ENCODE measurements around the gene GFPT2. TPM values are rescaled to one million over a fixed set of nuclear protein-coding genes. Genes with fewer than 3 reads are reported as not detected.

GFPT2 gene
- polyA plus RNA-seq, 4 donors: 0.54 to 4.5 (median 1.1) TPM

DNA sequence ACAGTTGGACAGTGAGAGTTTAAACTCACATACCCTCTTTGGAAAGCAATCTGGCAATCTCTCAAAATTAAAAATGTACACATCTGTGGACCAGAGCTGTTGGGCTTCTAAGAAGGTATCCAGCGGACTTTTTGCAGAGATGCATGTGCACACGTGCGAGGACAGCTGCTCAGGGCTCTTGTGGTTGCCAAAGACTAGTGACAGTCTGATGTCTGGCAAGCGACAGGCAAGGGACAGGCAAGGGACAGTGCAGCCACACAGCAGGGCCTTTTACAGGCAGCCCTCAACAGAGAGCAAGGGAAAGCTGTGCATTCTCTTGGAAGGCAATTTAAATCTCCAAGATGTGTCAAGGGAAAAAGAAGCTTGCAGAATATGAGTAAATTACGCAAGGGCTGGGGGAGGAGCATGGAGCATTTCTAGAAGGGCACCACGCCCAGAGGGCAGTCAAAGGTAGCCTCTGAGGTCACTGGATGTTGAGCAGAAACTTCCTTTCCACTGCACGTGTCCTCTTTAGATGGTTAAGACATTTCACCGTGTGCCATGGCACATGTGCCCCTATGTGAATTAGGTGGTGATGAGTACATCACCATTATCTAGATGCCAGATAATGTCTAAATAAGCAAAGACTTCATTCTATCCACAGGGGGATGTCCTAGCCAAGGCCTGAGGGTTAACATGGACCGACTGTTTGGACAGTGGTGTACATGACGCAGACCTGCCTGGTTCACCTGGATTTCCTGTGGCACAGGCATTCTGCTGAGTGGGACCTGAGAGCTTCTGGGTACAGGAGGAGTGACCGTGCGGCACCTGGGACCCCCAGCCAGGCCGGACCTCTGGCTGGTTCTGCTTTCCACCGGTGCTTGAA lies 9.1 kb downstream of the GFPT2 start:
- no peak for FAIRE-seq
- Histone ChIP-seq H3K27me3 (ENCODE audit: control insufficient read depth in 3 of 3, insufficient read depth in 3 of 3, low read length in 3 of 3) (peaks cover 0 to 7% (median 0%) of the 10 kb centered on the region in 3 donors), H3K9me3 (ENCODE audit: control insufficient read depth in 2 of 2, insufficient read depth in 1 of 2, low read depth in 1 of 2, low read length in 1 of 2) (no peaks in the 10 kb centered on the region), H3K4me1 (ENCODE audit: control insufficient read depth in 3 of 3, insufficient read depth in 2 of 3, low read depth in 1 of 3, low read length in 2 of 3) (no peaks in the 10 kb centered on the region), H3K27ac (ENCODE audit: low read depth in 1 of 3, low read length in 2 of 3) (no peak overlapping the region), H3K36me3 (ENCODE audit: control insufficient read depth in 3 of 3, insufficient read depth in 2 of 3, low read depth in 1 of 3, low read length in 3 of 3) (no peaks in the 10 kb centered on the region), H3K4me3 (ENCODE audit: low read depth in 1 of 3, low read length in 3 of 3) (no peak overlapping the region)
- WGBS, 3 donors: 59 to 70% (median 69%) methylated on average over 14 of the region's 14 CpGs
- peak in 1 of 2 donors; percentile 13 for DNase-seq

DNA sequence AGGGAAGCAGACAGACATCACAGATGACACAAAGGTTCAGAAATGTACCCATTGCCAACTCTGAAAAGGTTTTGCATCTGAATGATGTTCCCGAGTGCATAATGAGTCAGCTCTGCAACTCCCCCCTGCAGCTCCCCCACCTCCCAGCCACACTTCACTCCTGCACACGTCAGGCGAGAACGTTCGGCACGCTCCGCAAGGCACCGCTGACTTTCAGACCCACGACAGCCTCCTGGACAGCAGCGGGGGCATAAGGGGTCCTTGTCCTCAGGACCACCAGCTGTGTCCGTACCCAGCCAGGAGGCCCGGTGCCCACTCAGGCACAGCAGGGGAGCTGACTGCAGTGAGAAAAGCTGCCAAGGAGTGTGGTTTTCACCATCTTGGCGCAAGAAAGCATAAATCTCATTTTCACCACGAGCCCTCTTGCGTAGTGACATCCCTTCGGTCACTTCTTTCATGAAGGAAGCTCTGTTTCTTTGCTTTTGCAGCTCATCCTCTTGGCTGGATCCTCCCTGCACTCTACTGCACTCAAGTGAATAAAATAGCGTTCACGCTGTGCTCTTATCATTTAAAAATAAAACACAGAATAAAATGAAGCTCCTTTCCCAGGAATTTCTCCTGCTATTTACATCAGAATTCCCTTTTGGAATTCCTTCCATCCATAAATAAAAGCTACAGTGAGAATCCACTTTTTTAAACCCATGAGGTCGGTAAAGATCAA lies 9.9 kb downstream of the GFPT2 start:
- no peak overlapping the region for H3K27ac ChIP-seq (ENCODE audit: low read depth in 1 of 3, low read length in 2 of 3)
- H3K4me3 ChIP-seq (ENCODE audit: low read depth in 1 of 3, low read length in 3 of 3): no peak overlapping the region
- H3K9me3 ChIP-seq (ENCODE audit: control insufficient read depth in 2 of 2, insufficient read depth in 1 of 2, low read depth in 1 of 2, low read length in 1 of 2): no peaks in the 10 kb centered on the region
- H3K36me3 ChIP-seq (ENCODE audit: control insufficient read depth in 3 of 3, insufficient read depth in 2 of 3, low read depth in 1 of 3, low read length in 3 of 3): no peaks in the 10 kb centered on the region
- FAIRE-seq: no peak
- H3K27me3 ChIP-seq (ENCODE audit: control insufficient read depth in 3 of 3, insufficient read depth in 3 of 3, low read length in 3 of 3): peaks cover 0 to 7% (median 0%) of the 10 kb centered on the region in 3 donors
- no peaks in the 10 kb centered on the region for H3K4me1 ChIP-seq (ENCODE audit: control insufficient read depth in 3 of 3, insufficient read depth in 2 of 3, low read depth in 1 of 3, low read length in 2 of 3)
- WGBS, 3 donors: 41 to 53% (median 44%) methylated on average over 19 of the region's 19 CpGs
- DNase-seq: no peak

DNA sequence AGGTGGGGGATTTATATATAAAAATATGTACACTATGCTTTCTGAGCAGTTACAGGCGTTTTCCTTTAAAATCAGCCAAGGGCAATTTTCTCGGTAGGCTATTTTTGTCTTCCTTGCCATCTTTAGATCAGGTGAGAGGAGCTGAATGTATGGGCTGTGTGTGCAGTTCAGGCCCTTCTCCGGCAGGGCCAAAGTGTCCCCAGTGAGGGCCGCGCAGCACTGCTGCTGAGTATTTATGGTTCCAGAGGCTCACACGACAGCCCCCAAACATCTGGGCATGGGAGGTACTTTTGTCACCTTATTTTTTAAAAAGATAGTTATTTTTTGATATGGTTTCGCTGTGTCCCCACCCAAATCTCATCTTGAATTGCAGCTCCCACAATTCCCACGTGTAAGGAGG lies 11.5 kb downstream of the GFPT2 start:
- DNase-seq: no peak
- WGBS, 3 donors: 81 to 88% (median 82%) methylated on average over 8 of the region's 8 CpGs
- Histone ChIP-seq H3K4me3 (ENCODE audit: low read depth in 1 of 3, low read length in 3 of 3) (no peak overlapping the region), H3K36me3 (ENCODE audit: control insufficient read depth in 3 of 3, insufficient read depth in 2 of 3, low read depth in 1 of 3, low read length in 3 of 3) (no peaks in the 10 kb centered on the region), H3K4me1 (ENCODE audit: control insufficient read depth in 3 of 3, insufficient read depth in 2 of 3, low read depth in 1 of 3, low read length in 2 of 3) (no peaks in the 10 kb centered on the region), H3K27me3 (ENCODE audit: control insufficient read depth in 3 of 3, insufficient read depth in 3 of 3, low read length in 3 of 3) (peaks cover 0 to 7% (median 0%) of the 10 kb centered on the region in 3 donors), H3K9me3 (ENCODE audit: control insufficient read depth in 2 of 2, insufficient read depth in 1 of 2, low read depth in 1 of 2, low read length in 1 of 2) (no peaks in the 10 kb centered on the region), H3K27ac (ENCODE audit: low read depth in 1 of 3, low read length in 2 of 3) (no peak overlapping the region)
- FAIRE-seq: no peak

DNA sequence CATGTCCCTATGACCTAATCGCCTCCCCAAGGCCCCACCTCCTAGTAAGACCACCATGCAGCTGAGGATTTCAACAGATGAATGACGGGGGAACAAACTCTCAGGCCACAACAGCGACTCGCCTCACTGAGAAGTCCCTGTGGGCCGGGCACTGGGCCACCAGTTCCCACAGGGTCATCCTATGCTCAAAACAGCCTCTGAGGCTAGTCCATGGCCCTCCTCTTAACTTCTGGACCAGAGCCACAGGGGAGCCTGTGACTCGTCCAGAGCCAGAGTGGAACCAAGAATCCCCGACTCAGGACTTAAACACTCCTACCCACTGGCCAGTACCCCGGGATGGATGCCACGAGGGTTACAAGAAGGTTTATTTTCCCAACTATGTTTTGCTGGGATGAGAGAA lies 12.3 kb downstream of the GFPT2 start:
- DNase-seq (no peak), FAIRE-seq (no peak)
- Histone ChIP-seq H3K4me3 (ENCODE audit: low read depth in 1 of 3, low read length in 3 of 3) (no peak overlapping the region), H3K27me3 (ENCODE audit: control insufficient read depth in 3 of 3, insufficient read depth in 3 of 3, low read length in 3 of 3) (peaks cover 0 to 7% (median 0%) of the 10 kb centered on the region in 3 donors), H3K36me3 (ENCODE audit: control insufficient read depth in 3 of 3, insufficient read depth in 2 of 3, low read depth in 1 of 3, low read length in 3 of 3) (no peaks in the 10 kb centered on the region), H3K27ac (ENCODE audit: low read depth in 1 of 3, low read length in 2 of 3) (no peak overlapping the region), H3K9me3 (ENCODE audit: control insufficient read depth in 2 of 2, insufficient read depth in 1 of 2, low read depth in 1 of 2, low read length in 1 of 2) (no peaks in the 10 kb centered on the region), H3K4me1 (ENCODE audit: control insufficient read depth in 3 of 3, insufficient read depth in 2 of 3, low read depth in 1 of 3, low read length in 2 of 3) (no peaks in the 10 kb centered on the region)
- 79 to 84% (median 82%) methylated on average over 9 of the region's 9 CpGs for WGBS, 3 donors

DNA sequence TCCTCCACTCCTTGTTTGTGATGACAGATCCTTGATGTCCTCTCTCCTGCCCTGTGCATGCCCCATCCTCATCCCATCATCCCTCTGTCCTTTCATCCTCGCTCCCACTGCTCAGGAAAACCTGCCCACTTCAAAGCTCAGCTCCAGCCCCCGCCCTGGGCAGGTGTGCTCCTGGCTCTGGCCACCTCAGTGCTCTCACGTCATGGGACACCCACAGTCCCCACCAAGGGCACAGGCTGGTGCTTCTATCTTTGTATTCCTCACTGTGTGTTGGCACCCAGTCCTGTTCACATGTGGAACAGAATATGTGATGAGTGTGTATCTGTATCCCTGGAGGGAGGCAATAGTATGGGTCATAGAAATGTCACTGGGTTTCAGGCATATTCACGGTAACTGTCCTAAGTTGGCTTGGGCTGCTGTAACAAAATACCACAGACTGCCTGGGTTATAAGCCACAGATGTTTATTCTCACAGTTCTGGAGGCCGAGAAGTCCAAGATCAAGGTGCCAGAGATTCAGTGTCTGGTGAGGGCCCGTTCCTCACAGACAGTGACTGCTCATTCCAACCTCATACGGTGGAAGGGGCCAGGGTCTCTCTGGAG lies 13.5 kb downstream of the GFPT2 start:
- no peak overlapping the region for H3K4me3 ChIP-seq (ENCODE audit: low read depth in 1 of 3, low read length in 3 of 3)
- whole genome bisulfite sequencing, 3 donors: 66 to 78% (median 76%) methylated on average over 7 of the region's 7 CpGs
- no peak for FAIRE-seq
- no peaks in the 10 kb centered on the region for H3K36me3 ChIP-seq (ENCODE audit: control insufficient read depth in 3 of 3, insufficient read depth in 2 of 3, low read depth in 1 of 3, low read length in 3 of 3)
- no peaks in the 10 kb centered on the region for H3K4me1 ChIP-seq (ENCODE audit: control insufficient read depth in 3 of 3, insufficient read depth in 2 of 3, low read depth in 1 of 3, low read length in 2 of 3)
- DNase-seq: no peak
- H3K27me3 ChIP-seq (ENCODE audit: control insufficient read depth in 3 of 3, insufficient read depth in 3 of 3, low read length in 3 of 3): peaks cover 0 to 7% (median 0%) of the 10 kb centered on the region in 3 donors
- H3K9me3 ChIP-seq (ENCODE audit: control insufficient read depth in 2 of 2, insufficient read depth in 1 of 2, low read depth in 1 of 2, low read length in 1 of 2): no peaks in the 10 kb centered on the region
- no peak overlapping the region for H3K27ac ChIP-seq (ENCODE audit: low read depth in 1 of 3, low read length in 2 of 3)

DNA sequence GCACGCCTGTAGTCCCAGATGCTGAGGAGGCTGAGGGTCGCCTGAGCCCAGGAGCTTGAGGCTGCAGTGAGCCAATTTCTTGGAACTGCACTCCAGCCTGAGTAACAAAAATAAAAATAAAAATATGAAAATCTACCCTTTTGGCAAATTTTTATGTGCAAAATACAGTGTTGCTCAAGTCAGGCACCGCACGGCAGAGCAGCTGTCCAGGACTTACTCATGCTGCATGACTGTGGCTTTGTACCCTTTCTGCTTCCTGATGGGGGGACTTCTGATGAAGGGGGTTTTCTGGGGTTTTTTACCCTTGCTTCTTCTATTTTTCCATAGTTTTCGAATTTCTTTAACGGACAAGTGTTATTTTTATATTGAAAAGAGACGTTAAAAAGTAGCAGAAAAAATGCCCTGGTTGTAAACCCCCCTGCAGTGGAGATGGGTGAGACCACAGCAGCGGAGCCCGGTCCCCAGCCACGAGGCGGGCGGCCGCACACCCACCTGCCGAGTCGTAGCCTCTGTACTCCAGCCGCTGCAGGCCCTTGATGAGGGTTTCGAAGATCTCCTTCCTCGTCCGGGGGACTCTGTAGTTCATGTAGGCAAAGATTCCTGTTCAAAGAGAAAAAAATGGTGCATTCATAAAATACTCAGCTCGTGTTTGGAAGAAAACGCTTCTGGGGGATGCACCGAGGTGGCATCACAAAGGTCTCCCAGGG lies 15.0 kb downstream of the GFPT2 start:
- DNase-seq (no peak), FAIRE-seq (no peak)
- Histone ChIP-seq H3K27me3 (ENCODE audit: control insufficient read depth in 3 of 3, insufficient read depth in 3 of 3, low read length in 3 of 3) (peaks cover 0 to 4% (median 0%) of the 10 kb centered on the region in 3 donors), H3K4me1 (ENCODE audit: control insufficient read depth in 3 of 3, insufficient read depth in 2 of 3, low read depth in 1 of 3, low read length in 2 of 3) (no peaks in the 10 kb centered on the region), H3K36me3 (ENCODE audit: control insufficient read depth in 3 of 3, insufficient read depth in 2 of 3, low read depth in 1 of 3, low read length in 3 of 3) (peaks cover 0 to 2% (median 0%) of the 10 kb centered on the region in 3 donors), H3K4me3 (ENCODE audit: low read depth in 1 of 3, low read length in 3 of 3) (no peak overlapping the region), H3K27ac (ENCODE audit: low read depth in 1 of 3, low read length in 2 of 3) (no peak overlapping the region), H3K9me3 (ENCODE audit: control insufficient read depth in 2 of 2, insufficient read depth in 1 of 2, low read depth in 1 of 2, low read length in 1 of 2) (no peaks in the 10 kb centered on the region)
- WGBS, 3 donors: 82 to 88% (median 88%) methylated on average over 22 of the region's 22 CpGs

DNA sequence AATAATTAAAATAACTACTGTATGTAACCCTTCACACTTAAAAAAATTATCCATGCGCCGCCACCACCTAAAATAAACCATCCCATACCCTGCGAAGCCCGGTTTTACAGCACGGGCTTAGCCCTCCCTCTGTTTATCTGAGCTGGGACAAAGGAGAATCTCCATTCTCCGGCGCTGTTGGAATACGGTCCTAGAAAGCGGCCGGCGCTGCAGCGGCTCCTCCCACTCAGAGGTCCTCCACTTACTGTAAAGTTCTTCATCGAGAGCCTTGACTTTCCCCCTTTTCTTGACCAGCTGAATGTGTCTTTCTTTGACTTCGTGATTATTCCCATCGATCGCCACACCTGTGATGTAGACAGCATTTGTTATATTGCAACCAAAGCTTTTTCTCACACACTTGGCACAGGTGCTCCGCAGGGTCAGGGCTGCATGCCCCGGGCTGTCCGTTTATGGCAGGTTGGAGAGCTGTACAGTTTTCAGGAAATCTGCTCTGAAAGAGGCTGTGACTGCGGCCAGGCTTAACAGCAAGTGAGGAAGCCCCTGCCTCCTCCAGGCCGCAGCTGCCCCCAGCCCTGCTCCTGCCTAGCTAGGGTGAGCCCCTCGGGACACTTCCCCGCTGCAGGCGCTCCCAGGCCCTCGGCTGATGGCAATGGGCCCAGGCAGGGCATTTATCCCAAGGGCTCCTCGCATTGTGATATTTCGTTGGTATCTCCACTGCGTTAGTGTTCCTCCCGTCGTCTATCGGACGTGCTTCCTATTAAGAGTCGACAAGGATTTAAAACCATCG lies 16.7 kb downstream of the GFPT2 start:
- WGBS, 3 donors: 87 to 92% (median 89%) methylated on average over 34 of the region's 34 CpGs

More for the DNA sequence above, 16.7 kb downstream of the GFPT2 start:
- H3K27me3 ChIP-seq (ENCODE audit: control insufficient read depth in 3 of 3, insufficient read depth in 3 of 3, low read length in 3 of 3): peaks cover 0 to 5% (median 0%) of the 10 kb centered on the region in 3 donors
- no peak overlapping the region for H3K4me3 ChIP-seq (ENCODE audit: low read depth in 1 of 3, low read length in 3 of 3)
- no peaks in the 10 kb centered on the region for H3K4me1 ChIP-seq (ENCODE audit: control insufficient read depth in 3 of 3, insufficient read depth in 2 of 3, low read depth in 1 of 3, low read length in 2 of 3)
- no peak overlapping the region for H3K27ac ChIP-seq (ENCODE audit: low read depth in 1 of 3, low read length in 2 of 3)
- no peaks in the 10 kb centered on the region for H3K9me3 ChIP-seq (ENCODE audit: control insufficient read depth in 2 of 2, insufficient read depth in 1 of 2, low read depth in 1 of 2, low read length in 1 of 2)
- no peak for FAIRE-seq
- H3K36me3 ChIP-seq (ENCODE audit: control insufficient read depth in 3 of 3, insufficient read depth in 2 of 3, low read depth in 1 of 3, low read length in 3 of 3): peaks cover 0 to 2% (median 0%) of the 10 kb centered on the region in 3 donors
- no peak for DNase-seq

Measured in small intestine (tissue), 7 donors.